HepG2 (cell line): ENCODE results near the gene LTA. TPM values are rescaled to one million over a fixed set of nuclear protein-coding genes. Genes with fewer than 3 reads are reported as not detected.

Experiments
- AKAP8 ChIP-seq: sonication (generic); formaldehyde crosslinking; IDR thresholded peaks from 2 replicates; pipeline ENCODE4 v1.5.1; 2020; ENCODE audit warnings: mild to moderate bottlenecking, missing genetic modification reagents
- ETV5 ChIP-seq: IDR thresholded peaks from 2 replicates; pipeline ENCODE4 v1.6.1; 2018; ENCODE audit warnings: missing biosample characterization, missing genetic modification reagents, inconsistent platforms, borderline replicate concordance
- FOXA1 ChIP-seq, 2 experiments: fragments of 450-650 bp in 1 of 2; sonication (generic) in 1 of 2; formaldehyde crosslinking in 1 of 2; IDR thresholded peaks; 2 replicates each; pipeline versions ENCODE4 v1.4.0 to v1.6.1; 2016 to 2020; ENCODE audit warnings: missing genetic modification reagents in 1 of 2
- MEIS1 ChIP-seq: sonication (generic); formaldehyde crosslinking; IDR thresholded peaks from 2 replicates; pipeline ENCODE4 v1.9.0; 2021; ENCODE audit warnings: mild to moderate bottlenecking, missing genetic modification reagents, moderate library complexity, borderline replicate concordance
- POLR2AphosphoS5 ChIP-seq: IDR thresholded peaks from 2 replicates; pipeline ENCODE4 v1.6.1; 2012; ENCODE audit warnings: low read depth, low read length
- TBX2 ChIP-seq: sonication (generic); formaldehyde crosslinking; IDR thresholded peaks from 2 replicates; pipeline ENCODE4 v1.5.0; 2020; ENCODE audit warnings: missing genetic modification reagents, mild to moderate bottlenecking, borderline replicate concordance
- ZFP37 ChIP-seq: sonication (generic); formaldehyde crosslinking; IDR thresholded peaks from 2 replicates; pipeline ENCODE4 v1.4.0; 2020; ENCODE audit warnings: missing genetic modification reagents, borderline replicate concordance
- ZNF124 ChIP-seq: sonication (generic); formaldehyde crosslinking; IDR thresholded peaks from 2 replicates; pipeline ENCODE4 v1.4.0; 2020; ENCODE audit warnings: missing genetic modification reagents
- ZNF138 ChIP-seq: sonication (generic); formaldehyde crosslinking; IDR thresholded peaks from 2 replicates; pipeline ENCODE4 v1.5.0; 2020; ENCODE audit warnings: mild to moderate bottlenecking, low read depth, missing genetic modification reagents
- ZNF331 ChIP-seq: sonication (generic); formaldehyde crosslinking; IDR thresholded peaks from 2 replicates; pipeline ENCODE4 v1.4.0; 2020; ENCODE audit warnings: missing genetic modification reagents
- ZNF343 ChIP-seq: sonication (generic); formaldehyde crosslinking; IDR thresholded peaks from 2 replicates; pipeline ENCODE4 v1.4.0; 2020; ENCODE audit warnings: mild to moderate bottlenecking, missing genetic modification reagents
- ZNF431 ChIP-seq: sonication (generic); formaldehyde crosslinking; IDR thresholded peaks from 2 replicates; pipeline ENCODE4 v1.9.0; 2022; ENCODE audit warnings: missing genetic modification reagents, low read depth, mild to moderate bottlenecking, borderline replicate concordance
- ZNF589 ChIP-seq: sonication (generic); formaldehyde crosslinking; conservative IDR thresholded peaks from 2 replicates; pipeline ENCODE4 v1.8.0; 2022; ENCODE audit warnings: mild to moderate bottlenecking, moderate library complexity, missing genetic modification reagents
- polyA plus RNA-seq, 8 experiments: library from polyadenylated mRNA; depleted of rRNA in 3 of 8; stranded (reverse) in 7 of 8; unstranded in 1 of 8; fragments of >200 nt; fragmentation: Illumina TruSeq in 4 of 8; extraction: Trizol in 4 of 8; gene quantifications; 2 replicates each; pipeline versions ENCODE4 v1.2.1 to v1.2.3, GENCODE V29; 2011 to 2016; ENCODE audit warnings: low read depth in 4 of 8, missing spikeins in 1 of 8, mixed read lengths in 1 of 8; ENCODE audit not compliant: insufficient read depth in 1 of 8
- total RNA-seq, 5 experiments: library from RNA; depleted of rRNA; stranded (reverse); fragments of >200 nt; fragmentation: Illumina TruSeq; extraction: Trizol; gene quantifications; 2 replicates each; pipeline ENCODE4 v1.2.3, GENCODE V29; 2016; ENCODE audit warnings: low read depth in 1 of 5
- TF ChIP-seq, protein P1 (sequence below), 2 experiments: fragments of 450-650 bp in 1 of 2; sonication (generic) in 1 of 2; formaldehyde crosslinking; IDR thresholded peaks; 2 replicates each; pipeline versions ENCODE4 v1.5.0 to v1.8.0; 2020 to 2022; ENCODE audit warnings: mild to moderate bottlenecking in 1 of 2, missing genetic modification reagents in 1 of 2
- TF ChIP-seq, protein P2 (sequence below): sonication (generic); formaldehyde crosslinking; IDR thresholded peaks from 2 replicates; pipeline ENCODE4 v1.4.0; 2020; ENCODE audit warnings: low read depth, mild to moderate bottlenecking, missing genetic modification reagents

Gene LTA
- total and polyA plus RNA-seq, 2 of the 13 experiments (the other 11 are each of a cell fraction or from before 2014, with no cell fraction given): 0.09 TPM; not detected in 1

DNA sequence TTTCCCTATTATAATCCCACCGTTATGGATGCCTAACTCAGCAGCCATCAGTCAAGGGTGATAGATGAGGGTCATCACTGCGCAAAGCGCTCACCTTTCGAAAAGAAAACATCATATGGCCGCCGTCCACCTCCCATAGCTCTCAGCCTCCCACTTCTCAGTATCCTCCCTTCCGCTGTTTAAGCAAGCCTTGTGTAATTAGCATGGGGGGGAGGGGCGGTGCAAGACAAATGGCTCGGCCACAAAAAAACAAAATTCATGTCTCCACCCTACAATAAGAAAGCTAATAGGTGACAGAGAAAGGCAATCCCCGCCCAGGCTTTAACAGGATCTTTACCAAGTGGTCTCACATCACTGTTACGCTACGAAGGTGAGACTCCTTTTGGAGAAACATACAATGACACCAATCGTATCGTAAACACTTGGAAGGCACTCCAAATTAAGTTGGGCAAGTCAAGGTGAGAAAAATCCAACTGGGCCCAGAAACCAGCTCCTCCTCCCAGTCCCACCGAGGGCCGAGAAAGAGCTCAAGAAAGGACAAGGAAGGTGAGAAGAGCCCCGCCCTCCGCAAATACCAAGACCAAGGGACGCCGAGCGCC is 30.9 kb upstream of the LTA start (continued):
- TF ChIP-seq ZNF124 (CRISPR knock-in tag) (0 out of 2 replicates have a peak, but pooled peaks have one; percentile 36), MEIS1 (CRISPR knock-in tag) (0 out of 2 replicates have a peak, but pooled peaks have one; percentile 8), ETV5 (CRISPR knock-in tag) (peak; percentile 39; the same call in 1 of the 2 replicates), ZNF343 (CRISPR knock-in tag) (no peak), FOXA1 (IDR thresholded peaks at IDR 0.05) (no peak), FOXA1 (CRISPR knock-in tag; IDR thresholded peaks at IDR 0.05) (peak; percentile 55), ZNF431 (CRISPR knock-in tag) (no peak), ZNF138 (CRISPR knock-in tag) (no peak), TBX2 (0 out of 2 replicates have a peak, but pooled peaks have one; percentile 46), POLR2AphosphoS5 (peak; percentile 30), ZNF331 (CRISPR knock-in tag) (0 out of 2 replicates have a peak, but pooled peaks have one; percentile 14), ZNF589 (CRISPR knock-in tag) (peak; percentile 75), ZFP37 (CRISPR knock-in tag) (no peak), AKAP8 (no peak; the same call in none of the 2 replicates)
- TF ChIP-seq, protein P1, sequence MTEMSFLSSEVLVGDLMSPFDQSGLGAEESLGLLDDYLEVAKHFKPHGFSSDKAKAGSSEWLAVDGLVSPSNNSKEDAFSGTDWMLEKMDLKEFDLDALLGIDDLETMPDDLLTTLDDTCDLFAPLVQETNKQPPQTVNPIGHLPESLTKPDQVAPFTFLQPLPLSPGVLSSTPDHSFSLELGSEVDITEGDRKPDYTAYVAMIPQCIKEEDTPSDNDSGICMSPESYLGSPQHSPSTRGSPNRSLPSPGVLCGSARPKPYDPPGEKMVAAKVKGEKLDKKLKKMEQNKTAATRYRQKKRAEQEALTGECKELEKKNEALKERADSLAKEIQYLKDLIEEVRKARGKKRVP (CRISPR knock-in tag; IDR thresholded peaks at IDR 0.05): 0 out of 4 replicates have a peak, but pooled peaks of 1 of the 2 experiments have one; percentile 14
- TF ChIP-seq, protein P2, sequence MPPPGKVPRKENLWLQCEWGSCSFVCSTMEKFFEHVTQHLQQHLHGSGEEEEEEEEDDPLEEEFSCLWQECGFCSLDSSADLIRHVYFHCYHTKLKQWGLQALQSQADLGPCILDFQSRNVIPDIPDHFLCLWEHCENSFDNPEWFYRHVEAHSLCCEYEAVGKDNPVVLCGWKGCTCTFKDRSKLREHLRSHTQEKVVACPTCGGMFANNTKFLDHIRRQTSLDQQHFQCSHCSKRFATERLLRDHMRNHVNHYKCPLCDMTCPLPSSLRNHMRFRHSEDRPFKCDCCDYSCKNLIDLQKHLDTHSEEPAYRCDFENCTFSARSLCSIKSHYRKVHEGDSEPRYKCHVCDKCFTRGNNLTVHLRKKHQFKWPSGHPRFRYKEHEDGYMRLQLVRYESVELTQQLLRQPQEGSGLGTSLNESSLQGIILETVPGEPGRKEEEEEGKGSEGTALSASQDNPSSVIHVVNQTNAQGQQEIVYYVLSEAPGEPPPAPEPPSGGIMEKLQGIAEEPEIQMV (CRISPR knock-in tag): 0 out of 2 replicates have a peak, but pooled peaks have one; percentile 15
